ENCODE data around the gene SLC6A7.

GRCh38 chr5:150254774-150255173 lies 64.9 kb downstream of the SLC6A7 start:
- TF ChIP-seq GATA2 (IDR thresholded peaks at IDR 0.05; ENCODE audit: low read depth, low read length) (no peak), GATA3 (IDR thresholded peaks at IDR 0.05; ENCODE audit: low read depth, low read length) (no peak)
